GM19397 (cell line): ENCODE measurements around the gene POGLUT2.

Source experiments
- ATAC-seq: cut with Tn5 transposase; IDR thresholded peaks from one replicate; pipeline ENCODE4 v1.9.1; 2021; ENCODE audit warnings: mild to moderate bottlenecking, moderate library complexity; ENCODE audit not compliant: unreplicated experiment

POGLUT2 gene

GRCh38 chr13:102798581-102799425 is at the start of gene POGLUT2, which contains the start of gene BIVM:
POGLUT2 (minus strand) TSS chr13:102798976; CDS start chr13:102798670, 306 bp downstream.
BIVM (plus strand) TSS chr13:102799119; CDS start chr13:102807268, 8,149 bp downstream.
- peak; percentile 74 for ATAC-seq

GRCh38 chr13:102847272-102848234 is 48.8 kb upstream of the POGLUT2 start:
- no peak for ATAC-seq

GRCh38 chr13:102846261-102847015 is 47.7 kb upstream of the POGLUT2 start:
- peak; percentile 29 for ATAC-seq

- peak; percentile 84 for ATAC-seq
These were observed 47.0 kb upstream of the POGLUT2 start, which contains the start of gene ERCC5 for GRCh38 chr13:102845630-102846260. ERCC5 (plus strand) TSS chr13:102846032; CDS start chr13:102846267, 235 bp downstream.

GRCh38 chr13:102845289-102845629 is 46.5 kb upstream of the POGLUT2 start:
- peak; percentile 18 for ATAC-seq

- no peak for ATAC-seq
These were observed 40.7 kb upstream of the POGLUT2 start for GRCh38 chr13:102839462-102839861.

GRCh38 chr13:102838982-102839381 is 40.2 kb upstream of the POGLUT2 start:
- no peak for ATAC-seq

GRCh38 chr13:102838273-102838672 is 39.5 kb upstream of the POGLUT2 start:
- no peak for ATAC-seq

GRCh38 chr13:102836471-102836870 is 37.7 kb upstream of the POGLUT2 start:
- no peak for ATAC-seq

- no peak for ATAC-seq
These were observed 31.9 kb upstream of the POGLUT2 start for GRCh38 chr13:102830646-102831045.

- no peak for ATAC-seq
These were observed 27.3 kb upstream of the POGLUT2 start for GRCh38 chr13:102825921-102826706.

GRCh38 chr13:102825400-102825799 is 26.6 kb upstream of the POGLUT2 start:
- ATAC-seq = no peak

GRCh38 chr13:102817907-102818306 is 19.1 kb upstream of the POGLUT2 start:
- ATAC-seq = no peak

GRCh38 chr13:102817241-102817640 is 18.5 kb upstream of the POGLUT2 start:
- no peak for ATAC-seq

- ATAC-seq = no peak
These were observed 17.9 kb upstream of the POGLUT2 start for GRCh38 chr13:102816708-102817107.

GRCh38 chr13:102815788-102816187 is 17.0 kb upstream of the POGLUT2 start:
- ATAC-seq = no peak

- ATAC-seq = no peak
These were observed 16.0 kb upstream of the POGLUT2 start for GRCh38 chr13:102814793-102815192.

- no peak for ATAC-seq
These were observed 15.3 kb upstream of the POGLUT2 start for GRCh38 chr13:102814025-102814607.
